ENCODE data around the gene CNTLN.

The CNTLN gene, protein sequence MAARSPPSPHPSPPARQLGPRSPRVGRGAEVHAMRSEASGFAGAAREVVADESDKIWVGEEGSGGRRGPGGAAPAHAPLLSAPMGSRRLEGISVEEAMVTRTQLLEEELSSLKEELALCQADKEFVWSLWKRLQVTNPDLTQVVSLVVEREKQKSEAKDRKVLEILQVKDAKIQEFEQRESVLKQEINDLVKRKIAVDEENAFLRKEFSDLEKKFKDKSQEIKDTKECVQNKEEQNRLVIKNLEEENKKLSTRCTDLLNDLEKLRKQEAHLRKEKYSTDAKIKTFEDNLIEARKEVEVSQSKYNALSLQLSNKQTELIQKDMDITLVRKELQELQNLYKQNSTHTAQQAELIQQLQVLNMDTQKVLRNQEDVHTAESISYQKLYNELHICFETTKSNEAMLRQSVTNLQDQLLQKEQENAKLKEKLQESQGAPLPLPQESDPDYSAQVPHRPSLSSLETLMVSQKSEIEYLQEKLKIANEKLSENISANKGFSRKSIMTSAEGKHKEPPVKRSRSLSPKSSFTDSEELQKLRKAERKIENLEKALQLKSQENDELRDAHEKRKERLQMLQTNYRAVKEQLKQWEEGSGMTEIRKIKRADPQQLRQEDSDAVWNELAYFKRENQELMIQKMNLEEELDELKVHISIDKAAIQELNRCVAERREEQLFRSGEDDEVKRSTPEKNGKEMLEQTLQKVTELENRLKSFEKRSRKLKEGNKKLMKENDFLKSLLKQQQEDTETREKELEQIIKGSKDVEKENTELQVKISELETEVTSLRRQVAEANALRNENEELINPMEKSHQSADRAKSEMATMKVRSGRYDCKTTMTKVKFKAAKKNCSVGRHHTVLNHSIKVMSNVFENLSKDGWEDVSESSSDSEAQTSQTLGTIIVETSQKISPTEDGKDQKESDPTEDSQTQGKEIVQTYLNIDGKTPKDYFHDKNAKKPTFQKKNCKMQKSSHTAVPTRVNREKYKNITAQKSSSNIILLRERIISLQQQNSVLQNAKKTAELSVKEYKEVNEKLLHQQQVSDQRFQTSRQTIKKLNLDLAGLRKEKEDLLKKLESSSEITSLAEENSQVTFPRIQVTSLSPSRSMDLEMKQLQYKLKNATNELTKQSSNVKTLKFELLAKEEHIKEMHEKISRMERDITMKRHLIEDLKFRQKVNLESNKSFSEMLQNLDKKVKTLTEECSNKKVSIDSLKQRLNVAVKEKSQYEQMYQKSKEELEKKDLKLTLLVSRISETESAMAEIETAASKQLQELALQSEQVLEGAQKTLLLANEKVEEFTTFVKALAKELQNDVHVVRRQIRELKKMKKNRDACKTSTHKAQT (N-terminal part only)

DNA sequence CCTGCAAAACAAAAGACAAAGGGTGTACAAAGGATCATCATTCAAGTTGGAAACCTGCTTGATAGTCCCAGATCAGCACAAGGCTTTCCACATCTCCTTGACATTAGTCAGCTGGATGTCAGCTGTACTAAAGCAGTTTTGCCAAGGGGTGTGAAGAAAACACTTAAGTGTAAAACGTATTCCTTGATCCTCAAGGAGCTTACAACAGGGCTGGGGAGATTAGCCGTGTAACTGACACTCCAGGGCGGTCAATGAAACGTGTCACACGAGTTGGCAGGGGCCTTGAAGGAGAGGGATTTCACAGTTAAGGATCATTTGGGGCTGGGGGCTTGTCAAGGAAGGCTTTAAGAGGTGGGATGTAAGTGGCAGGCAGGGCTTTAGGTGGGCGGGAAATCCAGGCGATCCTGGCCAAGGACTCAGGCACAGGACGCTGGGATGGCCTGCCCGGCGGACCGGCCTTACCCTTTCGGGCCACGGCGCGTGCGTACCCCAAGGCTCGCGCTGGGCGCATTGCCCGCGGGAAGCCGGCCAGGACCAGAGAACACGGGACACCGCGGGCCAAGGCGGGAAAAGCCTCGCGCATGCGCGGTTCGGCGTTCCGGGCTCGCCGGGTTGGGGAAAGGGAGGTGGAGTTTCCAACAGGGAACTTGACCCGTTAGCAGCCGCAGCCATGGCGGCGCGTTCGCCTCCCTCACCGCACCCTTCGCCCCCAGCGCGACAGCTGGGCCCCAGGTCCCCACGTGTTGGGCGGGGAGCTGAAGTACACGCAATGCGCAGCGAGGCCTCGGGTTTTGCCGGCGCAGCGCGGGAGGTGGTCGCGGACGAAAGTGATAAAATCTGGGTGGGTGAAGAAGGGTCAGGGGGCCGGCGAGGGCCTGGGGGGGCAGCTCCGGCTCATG is at the start of gene CNTLN:
TSS of gene CNTLN (plus strand) at position 645 of the 899 bp plus-strand sequence. CDS start at position 671, 26 bp downstream.
- peak; percentile 46 to 57 for DNase-seq

DNA sequence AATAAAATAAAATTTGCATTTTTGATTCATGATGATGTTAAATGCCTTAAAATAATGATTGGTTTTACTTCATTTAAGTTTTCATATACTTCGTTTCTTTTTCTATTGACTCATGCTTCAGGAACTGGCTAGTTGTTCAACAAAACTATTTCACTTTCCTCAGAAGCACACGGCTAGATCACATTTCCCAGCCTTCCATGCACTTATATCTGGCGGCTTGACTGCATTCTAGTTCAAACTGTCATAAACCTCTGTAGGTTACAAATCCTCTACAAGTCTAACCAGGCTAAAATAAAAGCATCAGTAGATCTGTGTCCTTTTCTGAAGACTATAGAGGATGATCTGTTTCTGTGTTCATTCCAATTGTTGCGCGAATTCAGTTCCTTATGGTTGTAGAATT is 46.3 kb upstream of the CNTLN start:
- no peak for DNase-seq

DNA sequence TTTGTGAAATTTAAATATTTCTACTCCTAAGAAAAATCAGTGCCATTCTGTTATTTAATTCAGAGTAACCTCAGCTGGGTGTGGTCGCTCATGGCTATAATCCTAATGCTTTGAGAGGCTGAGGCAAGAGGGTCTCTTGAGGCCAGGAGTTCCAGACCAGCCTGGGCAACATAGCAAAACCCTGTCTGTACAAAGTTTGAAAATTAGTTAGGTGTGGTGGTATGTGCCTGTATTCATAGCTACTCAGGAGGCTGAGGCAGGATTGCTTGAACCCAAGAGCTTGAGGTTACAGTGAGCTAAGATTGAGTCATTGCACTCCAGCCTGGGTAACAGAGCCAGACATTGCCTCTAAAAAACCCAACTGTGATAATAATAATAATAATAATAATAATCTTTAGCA is 44.8 kb upstream of the CNTLN start:
- DNase-seq, result no peak

DNA sequence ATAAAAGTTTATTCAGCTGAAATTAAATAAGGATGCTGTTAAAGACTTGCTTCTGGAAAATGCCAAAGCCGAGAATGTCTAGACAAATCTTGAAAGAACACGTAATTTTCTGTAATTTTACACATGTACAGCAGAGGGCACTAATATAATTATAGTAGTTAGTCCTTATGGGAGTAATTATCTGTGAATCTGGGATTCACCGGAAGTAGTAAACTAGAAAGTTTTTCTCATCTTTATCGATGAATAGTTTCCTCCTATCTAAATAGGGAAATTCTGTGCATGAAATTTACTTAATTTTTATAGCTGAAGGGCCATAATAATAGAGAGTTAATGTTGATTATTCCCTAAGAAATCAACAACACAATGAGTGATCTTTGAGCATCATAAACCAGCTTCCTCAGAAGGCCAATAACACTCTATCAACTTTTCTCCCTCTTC is 18.4 kb upstream of the CNTLN start:
- DNase-seq, result no peak

DNA sequence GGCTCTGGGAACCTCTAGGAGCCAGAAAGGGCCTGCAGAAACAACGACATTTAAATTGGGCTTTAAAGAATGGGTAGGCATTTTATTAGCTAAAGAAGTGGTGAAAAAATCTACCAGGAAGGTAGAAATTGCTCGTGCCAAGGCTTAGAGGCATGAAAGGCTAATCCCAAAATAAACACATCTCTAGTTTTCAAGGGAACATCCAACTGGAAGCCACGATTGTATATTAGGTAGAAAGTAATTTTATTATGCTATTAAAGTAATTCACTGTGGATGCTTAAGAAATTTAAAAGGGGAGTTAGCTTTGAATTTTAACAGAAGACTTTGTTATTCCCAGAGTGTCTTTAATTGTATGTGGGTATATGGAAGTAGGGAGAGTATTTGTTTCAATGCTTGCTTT is 17.5 kb upstream of the CNTLN start:
- no peak for DNase-seq

DNA sequence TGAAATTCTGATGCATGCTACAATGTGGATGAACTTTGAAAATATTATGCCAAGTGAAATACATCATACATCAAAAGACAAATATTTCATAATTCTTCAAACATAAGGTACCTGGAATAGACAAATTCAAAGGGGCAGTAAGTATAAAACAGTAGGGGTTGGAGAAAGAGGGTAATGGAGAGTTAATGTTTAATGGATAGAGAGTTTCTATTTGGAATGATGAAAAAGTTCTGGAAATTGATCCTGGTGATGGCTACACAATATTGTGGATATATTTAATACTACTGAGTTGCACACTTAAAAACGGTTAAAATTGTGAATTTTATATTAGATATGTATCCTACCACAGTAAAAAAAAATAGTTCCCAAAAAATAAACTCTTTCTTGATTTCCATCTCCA is 14.6 kb upstream of the CNTLN start:
- DNase-seq, result no peak

DNA sequence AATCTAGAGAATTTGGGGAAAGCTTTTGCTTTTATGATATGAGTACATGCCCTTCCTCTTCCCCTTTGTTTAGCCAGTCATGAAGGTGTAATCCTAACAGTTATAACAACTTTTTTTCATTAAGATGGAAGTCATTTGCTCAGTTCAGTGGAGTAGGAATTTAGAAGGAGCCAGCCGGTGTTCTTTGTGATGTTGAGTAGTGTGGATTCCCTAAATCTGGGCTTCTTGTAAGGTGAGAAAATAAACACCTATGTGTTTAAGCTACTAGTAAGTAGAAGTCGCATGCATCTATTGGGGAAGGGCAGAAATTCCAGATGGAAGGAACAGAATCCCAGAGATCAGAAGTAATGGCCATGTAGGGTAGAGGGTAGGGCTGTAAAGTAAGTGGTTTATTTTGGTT is 13.6 kb upstream of the CNTLN start:
- no peak for DNase-seq

DNA sequence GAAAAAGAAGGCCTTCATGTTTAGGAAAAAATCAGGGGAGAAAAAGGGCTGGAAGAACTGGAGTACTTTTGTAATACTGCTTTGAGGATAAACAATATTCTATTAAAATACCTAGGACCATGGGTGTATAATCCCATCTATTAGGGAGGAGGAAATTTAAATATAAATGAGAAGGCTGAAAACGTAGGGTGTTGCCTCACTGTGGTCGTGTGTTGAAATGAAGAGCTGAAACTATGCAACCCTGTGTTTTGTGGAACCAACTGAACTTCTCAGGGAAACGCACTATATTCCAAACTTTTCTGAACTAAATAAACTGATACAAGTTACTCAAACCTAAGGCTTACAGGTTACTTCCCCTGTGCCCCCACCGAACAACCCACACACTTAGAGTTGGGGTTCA is 4.5 kb upstream of the CNTLN start:
- DNase-seq, result no peak

DNA sequence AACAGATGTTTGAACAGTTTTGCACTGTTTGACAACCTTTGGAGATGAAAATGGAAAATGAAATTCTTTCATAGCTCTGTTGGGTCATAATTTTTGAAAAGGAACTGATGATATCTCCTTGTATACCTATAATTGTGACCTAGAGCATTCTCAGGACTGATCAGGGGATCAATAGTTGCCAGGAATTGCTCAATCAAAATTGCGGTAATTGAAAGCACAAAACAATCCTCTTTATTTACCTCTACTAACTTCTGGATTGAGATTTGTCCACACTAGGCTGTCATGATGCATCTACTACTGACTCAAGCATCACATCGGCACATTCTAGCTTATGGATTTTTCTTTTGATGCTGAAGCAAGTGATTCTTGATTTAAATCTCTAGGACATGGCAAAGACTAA is 4.1 kb upstream of the CNTLN start:
- DNase-seq, result no peak

DNA sequence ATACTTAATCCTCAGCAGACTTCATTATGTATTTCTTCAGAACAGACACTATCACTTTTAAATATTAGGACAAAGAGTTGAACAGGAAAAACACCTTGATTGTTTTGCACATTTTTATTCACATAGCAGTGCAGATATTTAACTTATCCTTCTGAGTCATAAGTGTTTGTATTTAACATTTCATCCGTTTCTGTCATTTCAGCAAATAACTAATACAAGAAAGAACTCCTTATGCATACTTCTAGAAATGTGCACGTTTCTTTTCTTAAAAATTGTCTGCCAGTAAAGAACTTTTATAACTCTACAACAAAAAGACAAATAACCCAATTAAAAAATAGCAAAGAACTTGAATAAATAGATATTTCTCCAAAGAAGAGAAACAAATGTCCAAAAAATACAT is 3.3 kb upstream of the CNTLN start:
- DNase-seq, result no peak

DNA sequence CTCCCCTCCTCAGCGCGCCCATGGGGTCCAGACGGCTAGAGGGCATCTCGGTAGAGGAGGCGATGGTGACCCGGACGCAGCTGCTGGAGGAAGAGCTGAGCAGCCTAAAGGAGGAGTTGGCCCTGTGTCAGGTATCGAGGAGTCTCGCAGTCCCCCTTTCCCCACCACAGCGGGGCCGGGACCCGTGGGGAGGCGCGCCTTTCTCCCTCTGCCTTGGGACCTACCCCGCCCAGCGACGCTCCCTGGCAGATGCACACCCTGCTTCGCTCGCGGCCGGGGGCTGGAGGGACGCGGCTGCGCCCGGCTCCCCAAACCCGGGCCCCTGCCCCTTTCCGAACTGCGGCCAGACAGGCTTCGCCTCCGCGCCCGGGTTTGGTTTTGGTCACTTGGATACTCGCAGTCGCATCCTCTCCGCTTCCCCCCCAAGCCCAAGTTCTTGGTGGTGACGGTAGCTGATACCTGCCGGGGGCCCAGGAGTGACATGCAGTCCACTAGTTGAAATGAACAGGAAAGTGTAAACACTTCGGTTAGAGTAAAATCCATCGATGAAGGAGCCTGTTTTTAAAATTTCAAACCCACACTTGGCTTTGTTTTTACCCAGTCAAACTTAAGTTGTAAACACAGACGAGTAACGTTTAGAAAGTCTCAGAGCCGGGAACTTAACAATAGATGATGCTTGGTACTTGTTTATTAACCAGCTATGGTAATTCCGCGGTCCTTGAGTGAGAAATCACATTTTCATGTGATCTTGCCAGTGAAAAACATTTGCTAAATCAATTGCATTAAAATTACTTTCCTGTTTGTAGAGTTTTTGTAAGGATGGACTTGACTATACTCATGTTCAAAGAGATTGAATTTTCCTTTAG is 688 bp downstream of the CNTLN start:
- no peak for DNase-seq

DNA sequence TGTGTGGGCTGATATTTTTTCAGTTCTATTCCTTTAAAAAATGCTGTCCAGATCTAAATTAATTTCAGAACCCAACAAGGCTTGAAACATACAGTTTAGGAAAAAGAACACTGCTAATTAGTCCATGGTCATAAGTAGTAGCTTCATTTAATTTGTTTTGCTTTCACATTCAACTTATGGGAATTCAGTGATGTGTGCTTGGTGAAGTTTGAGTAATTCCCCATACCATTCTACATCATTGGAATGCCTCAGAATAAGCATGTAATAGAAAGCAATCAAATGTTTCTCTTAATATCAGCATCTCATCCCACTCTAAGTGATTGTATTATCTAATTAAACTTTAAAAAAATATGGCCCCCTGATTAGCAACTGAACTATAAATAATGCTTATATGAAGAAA is 2.7 kb downstream of the CNTLN start:
- DNase-seq, result no peak

DNA sequence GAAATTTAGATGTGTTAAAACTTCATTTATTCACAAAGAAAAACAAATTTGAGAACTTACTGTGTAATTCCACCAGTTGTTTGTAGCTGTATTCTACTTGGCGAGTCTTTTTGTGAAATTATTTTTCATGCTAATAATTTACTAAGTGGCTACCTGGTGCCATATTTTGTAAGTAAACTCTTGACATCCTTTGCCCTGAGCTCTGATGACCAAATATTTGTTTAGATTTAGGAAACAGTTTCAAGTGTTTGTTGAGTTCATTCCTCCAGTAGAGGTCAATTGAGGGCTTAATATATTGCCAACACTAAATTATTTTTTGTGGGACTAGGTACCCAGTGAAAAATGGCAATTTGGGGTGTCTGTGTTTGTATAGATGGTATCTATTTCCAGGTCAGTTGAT is 3.7 kb downstream of the CNTLN start:
- no peak for DNase-seq

DNA sequence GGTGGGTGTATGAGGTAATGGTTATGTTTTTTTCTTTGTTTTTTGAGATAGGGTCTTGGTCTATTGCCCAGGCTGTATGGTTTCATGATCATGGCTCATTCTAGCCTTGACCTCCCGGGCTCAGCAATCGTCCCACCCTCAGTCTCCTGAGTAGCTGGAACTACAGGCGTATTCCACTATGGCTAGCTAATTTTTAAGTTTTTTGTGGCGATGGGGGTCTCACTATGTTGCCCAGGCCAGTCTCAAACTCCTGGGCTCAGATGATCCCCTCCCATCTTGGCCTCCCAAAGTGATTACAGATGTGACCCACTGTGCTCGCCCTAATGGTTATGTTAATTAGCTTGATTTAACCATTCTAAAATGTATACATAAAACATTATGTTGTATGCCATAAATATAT is 5.6 kb downstream of the CNTLN start:
- DNase-seq, result no peak

DNA sequence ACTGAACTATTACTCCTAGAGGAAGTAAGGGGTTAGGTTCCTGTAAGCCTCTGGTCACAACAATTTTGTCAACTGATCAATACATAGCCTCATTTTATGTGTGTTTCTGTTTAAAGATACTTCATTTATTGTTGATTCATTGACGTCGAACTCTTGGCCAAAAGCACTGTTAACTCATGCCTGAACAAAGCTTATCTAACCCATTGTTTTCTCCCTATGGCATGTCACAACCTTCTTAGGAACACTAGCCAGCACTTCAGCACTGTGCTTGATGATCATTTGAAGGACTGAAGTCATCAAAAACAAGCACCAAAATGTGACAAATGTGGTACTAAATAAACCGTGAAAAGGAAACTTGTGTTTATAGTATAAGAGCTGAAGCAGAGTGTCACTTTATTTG is 13.5 kb downstream of the CNTLN start:
- DNase-seq, result no peak

DNA sequence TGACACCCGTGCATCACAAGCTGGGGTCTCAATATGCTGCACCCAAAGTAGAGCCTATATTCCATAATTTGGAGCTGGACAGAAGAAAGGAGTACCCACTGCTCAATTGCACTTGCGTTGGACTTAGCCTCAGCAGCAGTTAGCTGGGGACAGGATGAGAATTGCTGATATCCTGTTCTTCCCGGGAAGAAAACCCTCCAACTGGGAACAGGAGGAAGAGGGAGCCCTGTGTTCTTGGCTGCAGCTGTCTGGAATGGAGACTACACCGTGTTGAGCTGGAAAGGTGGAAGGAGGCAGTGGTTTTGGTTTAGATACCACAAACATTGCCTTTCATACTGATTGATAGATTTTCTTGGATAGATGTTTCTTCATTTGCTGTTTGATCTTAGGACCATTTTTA is 24.6 kb downstream of the CNTLN start:
- no peak for DNase-seq

DNA sequence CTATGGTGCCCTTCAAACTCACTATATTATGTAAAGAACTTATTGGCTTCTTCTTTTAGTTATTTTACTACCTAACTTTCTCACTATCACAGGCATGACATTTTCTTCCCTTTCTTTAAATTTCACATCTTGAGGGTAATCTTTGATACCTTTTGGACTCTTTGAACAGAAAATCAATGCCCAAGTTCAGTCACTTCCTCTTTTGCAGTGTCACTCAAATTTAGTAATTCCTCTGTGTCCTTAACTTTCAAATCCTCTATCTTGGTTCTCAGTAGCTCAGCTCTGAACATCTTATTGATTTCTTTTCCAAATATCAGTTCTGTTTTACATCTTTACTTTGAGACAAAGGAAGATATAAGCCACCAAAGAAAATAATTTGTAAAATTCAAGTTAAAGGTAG is 25.5 kb downstream of the CNTLN start:
- no peak for DNase-seq

DNA sequence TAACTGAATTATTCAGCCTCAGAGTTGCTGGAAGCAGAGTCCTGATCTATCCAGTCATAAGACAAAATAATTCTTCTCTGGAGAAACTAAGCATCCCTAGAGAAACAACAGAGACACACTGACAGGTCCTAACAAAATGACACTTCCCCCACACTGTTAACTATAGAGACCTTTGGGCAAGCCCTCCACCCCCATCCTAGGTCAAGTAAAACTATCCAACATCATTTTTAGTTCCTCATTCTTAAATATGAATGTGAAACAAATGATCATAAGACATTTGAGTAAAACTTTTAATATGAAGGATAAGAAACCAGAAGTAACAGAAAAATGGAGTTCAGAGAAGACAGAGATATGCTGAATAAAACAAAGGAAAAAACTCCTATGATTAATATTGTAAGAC is 30.9 kb downstream of the CNTLN start:
- no peak for DNase-seq

DNA sequence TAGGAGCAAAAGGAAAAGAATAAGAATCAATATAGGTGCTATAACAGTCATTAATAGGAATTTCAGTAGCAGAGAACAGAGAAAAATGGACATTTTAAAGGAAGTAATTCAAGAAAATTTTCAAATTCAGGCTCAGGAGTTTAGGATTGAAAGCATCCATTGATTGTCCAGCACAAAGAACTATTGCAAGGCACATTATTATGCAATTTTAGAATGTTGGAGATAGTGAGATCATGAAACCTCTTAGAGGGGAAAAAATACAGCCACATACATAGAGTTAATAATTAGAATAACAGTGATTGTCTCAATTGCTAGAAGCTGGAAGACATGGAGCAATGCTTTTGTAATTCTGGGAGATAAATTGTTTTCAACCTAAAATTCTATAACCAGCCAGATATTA is 31.5 kb downstream of the CNTLN start:
- no peak for DNase-seq

DNA sequence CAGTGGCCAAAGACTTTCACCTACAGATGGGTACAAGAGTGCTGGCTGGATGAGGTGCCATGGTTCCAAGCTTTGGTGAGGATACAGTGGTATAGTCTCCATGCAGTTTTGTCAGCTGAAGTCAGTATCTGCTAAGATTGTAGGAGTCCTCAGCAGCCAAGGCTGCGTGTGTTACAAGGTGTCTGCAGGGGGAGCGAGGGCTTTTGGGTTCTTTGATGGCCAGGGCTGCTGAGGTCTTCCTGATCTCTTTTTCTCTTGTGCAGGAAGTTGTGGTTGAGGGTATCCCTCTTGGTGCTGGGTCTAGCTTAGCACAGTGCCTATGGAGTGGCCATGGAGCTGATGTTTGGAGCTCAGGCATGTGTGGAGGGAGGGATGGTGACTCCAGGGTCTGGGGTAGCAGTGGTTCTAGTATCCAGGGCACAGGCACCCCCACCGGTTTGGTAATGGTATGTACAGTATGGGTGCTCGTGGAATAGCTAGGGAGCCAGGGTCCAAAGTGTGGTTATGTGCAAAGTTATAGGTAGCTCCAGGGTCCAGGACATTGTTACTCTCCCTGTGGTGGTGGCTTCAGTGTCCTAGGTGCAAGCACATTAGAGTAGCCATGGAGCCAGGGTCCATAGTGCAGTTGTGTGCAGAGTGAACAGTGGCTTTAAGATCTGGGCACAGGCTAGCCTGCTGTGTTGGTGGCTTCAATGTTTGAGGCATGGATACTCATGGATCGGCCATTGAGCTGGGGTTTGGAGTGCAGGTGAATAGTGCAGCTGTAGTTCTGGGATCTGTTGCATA is 36.7 kb downstream of the CNTLN start:
- DNase-seq, result no peak

Data from activated CD4-positive, alpha-beta T cell treated with anti-CD3 and anti-CD28 coated beads, Interleukin-2, amount 50 U/mL, for 48 hours (primary cell).